SK-MEL-5 (cell line): Measurements from ENCODE around the gene SIL1. TPM values are rescaled to one million over a fixed set of nuclear protein-coding genes. Genes with fewer than 3 reads are reported as not detected.

ENCODE experiments used
- DNase-seq: peaks from one replicate; pipeline ENCODE4 v3.0.0-alpha.2; 2016; ENCODE audit warnings: low read depth, low spot score
- in situ Hi-C: cut with HindIII; loops from 2 replicates; pipeline ENCODE4 v1.10.0; 2016; ENCODE audit warnings: low sequenced_read_pairs, high pct_unique_total_duplicates, low pct_unique_long_range_greater_than_20kb
- total RNA-seq: library from RNA; depleted of rRNA; stranded (reverse); fragments of >200 nt; shearing (Covaris generic); gene quantifications from 2 replicates; pipeline ENCODE4 v1.2.3, GENCODE V29; 2014

Gene SIL1
- total RNA-seq, 1 experiment from 2014 or later, result 66.1 TPM

GRCh38 chr5:139156814-139157213, 41.4 kb downstream of the SIL1 start:
- in situ Hi-C loops, result no loop called here
- no peak for DNase-seq

- in situ Hi-C loops, result no loop called here
- DNase-seq, result no peak
Observed at GRCh38 chr5:139155333-139155732, 42.8 kb downstream of the SIL1 start.

- in situ Hi-C loops, result no loop called here
- DNase-seq, result no peak
Observed at GRCh38 chr5:139151902-139152301, 46.3 kb downstream of the SIL1 start.

GRCh38 chr5:139150367-139150999, 47.7 kb downstream of the SIL1 start:
- no peak for DNase-seq
- in situ Hi-C loops, result no loop called here

GRCh38 chr5:139149477-139150199, 48.5 kb downstream of the SIL1 start:
- in situ Hi-C loops, result no loop called here
- no peak for DNase-seq

GRCh38 chr5:139148986-139149385, 49.2 kb downstream of the SIL1 start:
- in situ Hi-C loops, result no loop called here
- no peak for DNase-seq

- DNase-seq, result no peak
- in situ Hi-C loops, result no loop called here
Observed at GRCh38 chr5:139148306-139148705, 49.9 kb downstream of the SIL1 start.

- in situ Hi-C loops, result no loop called here
- peak; percentile 35 for DNase-seq
Observed at GRCh38 chr5:139147483-139148087, 50.6 kb downstream of the SIL1 start.

- no peak for DNase-seq
- in situ Hi-C loops, result no loop called here
Observed at GRCh38 chr5:139146809-139147482, 51.2 kb downstream of the SIL1 start.

- in situ Hi-C loops, result no loop called here
- no peak for DNase-seq
Observed at GRCh38 chr5:139141446-139142204, 56.5 kb downstream of the SIL1 start.

- no peak for DNase-seq
- in situ Hi-C loops, result no loop called here
Observed at GRCh38 chr5:139140591-139141071, 57.5 kb downstream of the SIL1 start.

GRCh38 chr5:139138809-139139208, 59.4 kb downstream of the SIL1 start:
- DNase-seq, result no peak

GRCh38 chr5:139138109-139138508, 60.1 kb downstream of the SIL1 start:
- in situ Hi-C loops, result no loop called here
- DNase-seq, result no peak

More at GRCh38 chr5:139138809-139139208, 59.4 kb downstream of the SIL1 start:
- in situ Hi-C loops, result no loop called here

GRCh38 chr5:139137697-139138096, 60.5 kb downstream of the SIL1 start:
- DNase-seq, result peak; percentile 69
- in situ Hi-C loops, result no loop called here

GRCh38 chr5:139134906-139135305, 63.3 kb downstream of the SIL1 start:
- no peak for DNase-seq
- in situ Hi-C loops, result no loop called here

- DNase-seq, result no peak
- in situ Hi-C loops, result no loop called here
Observed at GRCh38 chr5:139133282-139133681, 64.9 kb downstream of the SIL1 start.

GRCh38 chr5:139132515-139132914, 65.7 kb downstream of the SIL1 start:
- in situ Hi-C loops, result no loop called here
- no peak for DNase-seq
